CD4-positive, alpha-beta T cell treated with Interleukin-12 subunit alpha and Interleukin-12 subunit beta, for 1 hour (primary cell): ENCODE data around the gene MINDY4.

Source experiments
- DNase-seq: peaks from one replicate; pipeline ENCODE4 v3.0.0-alpha.2; 2020

Gene MINDY4

DNA sequence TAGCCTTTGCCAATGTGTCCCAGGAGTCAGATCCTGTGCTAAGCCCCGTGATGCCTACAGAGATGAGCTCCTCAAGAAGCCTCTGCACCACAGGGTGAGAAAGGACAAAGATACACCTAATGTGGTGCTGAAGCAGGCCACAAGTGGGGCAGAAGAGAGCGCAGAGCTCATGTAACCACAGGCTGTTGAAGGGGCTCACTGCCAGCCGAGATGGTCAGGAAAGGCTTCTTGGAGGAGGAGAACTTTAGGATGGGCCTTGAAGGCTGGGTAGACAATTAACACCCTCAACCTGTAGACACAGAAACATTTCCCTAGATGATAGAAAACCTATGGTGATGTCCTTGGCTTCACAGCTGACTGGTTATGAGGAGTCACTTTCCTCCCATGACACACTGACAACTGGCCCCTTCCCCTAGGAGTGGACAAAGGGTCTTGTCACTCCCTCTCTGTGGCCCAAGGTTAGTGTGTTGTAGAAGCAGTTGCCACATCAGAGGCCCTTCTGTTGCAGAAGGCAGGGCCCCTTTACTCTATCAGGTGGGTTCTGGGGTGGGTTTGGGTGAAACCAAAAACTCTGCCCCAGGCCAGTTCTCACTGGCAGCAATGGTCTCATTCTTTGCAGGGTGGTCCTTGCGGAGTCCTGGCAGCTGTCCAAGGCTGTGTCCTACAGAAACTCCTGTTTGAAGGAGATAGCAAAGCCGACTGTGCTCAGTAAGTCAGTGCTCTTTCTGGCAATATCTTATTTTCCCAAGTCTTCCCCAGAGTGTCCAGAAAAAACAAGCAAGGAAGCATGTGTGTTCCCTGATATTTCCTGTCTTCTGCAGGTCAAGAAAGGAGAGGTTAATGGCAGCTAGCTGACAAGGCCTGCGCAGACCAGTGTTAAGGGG, 69.2 kb downstream of the MINDY4 start:
- DNase-seq = no peak

- DNase-seq = no peak
Observed at GRCh38 chr7:30841025-30841735, 70.0 kb downstream of the MINDY4 start.

DNA sequence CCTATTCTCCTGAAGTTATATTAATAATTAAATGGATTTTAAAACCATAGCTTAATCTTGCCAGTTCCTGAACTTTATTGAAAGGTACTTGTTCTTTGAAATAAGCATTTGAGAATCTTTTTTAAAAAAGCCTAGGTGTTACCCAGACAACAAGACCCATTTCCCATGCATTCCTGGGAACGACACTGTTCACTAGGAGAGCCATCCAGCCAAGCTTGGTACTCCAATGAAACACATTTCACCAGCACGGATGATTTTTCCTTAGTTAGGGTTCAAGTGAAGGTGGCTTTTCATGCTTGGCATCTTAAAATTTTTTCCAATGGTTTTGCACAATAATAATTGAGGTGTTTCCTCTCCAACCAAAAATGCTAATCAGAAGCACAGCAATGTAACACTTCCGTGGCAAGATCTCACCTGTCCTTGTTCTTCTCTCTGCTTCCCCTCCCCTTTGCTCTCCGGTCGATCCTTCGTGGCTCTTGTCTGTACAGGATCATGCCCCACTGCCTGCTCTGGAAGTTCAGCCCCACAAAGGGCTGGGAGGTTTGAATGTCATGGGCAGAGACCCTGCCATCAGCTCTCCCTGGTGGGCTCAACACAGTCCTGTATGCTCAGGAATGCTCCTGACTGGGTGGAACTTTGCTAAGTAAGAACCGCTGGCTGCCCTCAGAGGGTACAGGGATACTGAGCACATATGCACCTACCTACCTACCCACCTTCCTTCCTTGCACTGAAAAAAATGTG, 70.8 kb downstream of the MINDY4 start:
- no peak for DNase-seq

DNA sequence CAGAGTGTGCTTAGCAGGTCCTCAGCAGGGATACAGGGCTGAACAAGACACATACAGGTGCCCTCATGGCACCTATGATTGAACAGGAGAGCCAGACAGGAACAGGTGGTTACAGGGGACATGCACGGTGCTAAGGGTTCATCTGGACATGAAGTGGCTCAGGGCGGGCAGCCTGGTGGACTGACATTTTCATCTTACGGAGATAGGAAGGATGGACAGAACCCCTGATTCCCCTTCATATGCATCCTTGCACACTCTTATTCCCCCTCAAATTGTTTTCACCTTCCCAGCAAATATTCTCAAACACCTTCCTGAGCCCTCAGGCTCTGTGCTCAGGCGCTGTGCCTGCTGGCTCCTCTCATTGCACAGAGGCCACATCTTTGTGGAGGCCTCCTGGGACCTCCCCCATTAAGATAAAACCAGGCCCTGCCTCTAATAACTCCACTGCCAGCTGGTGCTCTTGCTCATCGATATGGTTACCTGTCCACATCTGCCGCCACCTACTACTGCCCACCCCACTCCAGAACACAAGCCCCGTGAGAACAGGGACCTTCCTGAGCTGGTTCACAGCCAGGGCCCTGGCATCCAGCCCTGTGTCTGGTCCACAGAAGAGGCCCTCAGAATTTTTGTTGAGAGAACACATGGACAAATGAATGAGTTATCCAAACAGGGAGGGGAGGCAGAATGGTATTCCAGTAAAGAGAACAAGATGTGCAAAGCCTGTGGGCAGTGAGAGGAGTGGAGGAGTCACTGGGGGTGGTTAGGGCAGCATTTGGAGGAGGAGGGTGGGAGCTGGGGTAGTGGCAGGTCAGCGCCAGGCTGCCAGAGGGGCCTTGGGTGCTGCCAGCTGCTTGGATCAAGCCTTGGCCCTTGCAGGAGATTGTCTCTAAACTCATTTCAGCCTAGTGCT, 71.6 kb downstream of the MINDY4 start:
- DNase-seq = no peak

DNA sequence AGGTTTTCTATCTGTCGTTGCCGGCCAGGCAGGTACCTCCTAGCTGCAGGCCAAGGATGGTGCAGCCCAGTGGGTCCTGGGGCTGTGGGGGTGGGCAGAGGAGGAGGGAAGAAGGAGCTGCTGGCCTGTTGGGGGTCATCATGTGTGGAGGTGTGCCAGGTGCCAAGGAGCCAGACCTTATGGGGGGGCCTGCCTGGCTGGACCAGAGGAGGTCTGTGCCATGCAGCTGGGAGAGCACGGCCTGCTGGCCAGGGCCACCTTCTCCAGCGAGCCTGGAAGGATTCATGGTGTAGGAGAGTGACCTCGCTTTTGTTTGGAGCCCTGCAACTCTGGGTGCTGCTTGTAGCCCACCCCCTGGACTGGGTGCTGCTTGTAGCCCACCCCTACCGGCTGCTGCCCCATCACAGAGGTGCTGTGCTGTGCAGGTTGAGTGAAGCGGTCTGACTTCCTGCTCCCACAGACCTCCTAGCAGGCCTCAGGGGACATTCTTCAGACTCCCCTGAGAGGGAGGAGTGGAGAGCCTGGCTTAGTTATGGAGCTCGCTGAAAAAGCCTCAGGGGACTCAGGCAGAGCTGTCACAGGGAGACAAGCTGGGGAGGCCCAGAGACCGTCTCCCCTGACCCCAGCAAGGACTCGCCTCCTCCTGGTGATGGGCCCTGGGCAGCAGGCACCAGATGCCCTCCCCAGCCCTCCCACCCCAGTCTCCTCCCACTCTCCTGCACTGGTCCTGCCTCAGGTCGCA, 72.7 kb downstream of the MINDY4 start:
- DNase-seq = no peak

- DNase-seq = no peak
Observed at GRCh38 chr7:30844483-30844874, 73.3 kb downstream of the MINDY4 start.

DNA sequence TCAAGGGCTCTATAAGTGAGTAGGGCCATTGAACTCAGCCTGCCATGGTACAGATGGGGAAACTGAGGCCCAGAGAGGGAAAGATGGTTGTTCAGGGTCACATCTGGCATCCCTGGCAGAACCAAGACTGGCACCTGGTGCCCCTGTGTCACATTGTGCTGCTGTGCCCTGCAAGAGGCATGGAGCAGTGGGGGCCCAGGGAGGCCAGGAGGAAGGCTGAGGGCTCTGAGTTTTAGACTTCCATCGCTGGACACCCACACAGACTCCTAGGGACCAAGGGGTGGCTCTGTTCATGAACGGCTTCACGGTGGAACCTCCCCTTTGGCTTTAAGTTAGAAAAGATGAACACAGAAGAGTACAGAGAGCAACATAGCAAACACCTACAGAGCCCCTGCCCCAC, 73.7 kb downstream of the MINDY4 start:
- no peak for DNase-seq

DNA sequence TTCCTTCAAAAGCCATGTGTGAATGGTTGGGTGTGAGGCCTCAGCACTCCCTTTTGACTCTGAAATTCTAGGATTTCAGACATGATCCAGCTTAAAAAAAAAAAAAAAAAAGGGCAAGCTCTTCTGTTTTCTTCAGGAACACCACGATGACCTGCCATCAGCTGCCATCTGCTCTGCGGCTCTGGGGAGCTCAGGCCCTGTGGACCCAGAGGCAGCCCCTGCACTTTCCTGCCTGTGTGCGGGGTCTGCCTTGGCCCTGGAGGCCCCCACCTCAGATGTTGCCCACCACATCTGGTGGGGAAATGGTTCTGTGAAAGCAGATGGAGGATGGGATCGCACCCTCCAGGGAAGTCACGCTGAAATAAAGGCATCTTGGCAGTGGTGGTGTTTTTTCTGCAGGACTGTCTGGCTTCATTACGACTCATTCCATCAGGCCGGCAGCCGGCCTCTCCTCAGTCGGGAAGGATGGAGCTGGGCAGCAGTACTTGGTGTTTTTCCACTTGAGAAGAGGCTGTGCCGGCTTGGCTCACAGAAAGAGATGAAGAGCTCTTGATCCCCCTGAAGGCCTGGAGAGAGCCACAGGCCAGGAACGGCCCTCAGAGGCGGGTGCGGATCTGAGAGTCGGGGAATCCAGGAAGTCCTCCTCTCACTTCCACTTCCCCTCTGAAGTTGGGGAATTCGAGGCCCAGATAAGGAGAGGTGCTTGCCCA, 74.4 kb downstream of the MINDY4 start:
- no peak for DNase-seq

DNA sequence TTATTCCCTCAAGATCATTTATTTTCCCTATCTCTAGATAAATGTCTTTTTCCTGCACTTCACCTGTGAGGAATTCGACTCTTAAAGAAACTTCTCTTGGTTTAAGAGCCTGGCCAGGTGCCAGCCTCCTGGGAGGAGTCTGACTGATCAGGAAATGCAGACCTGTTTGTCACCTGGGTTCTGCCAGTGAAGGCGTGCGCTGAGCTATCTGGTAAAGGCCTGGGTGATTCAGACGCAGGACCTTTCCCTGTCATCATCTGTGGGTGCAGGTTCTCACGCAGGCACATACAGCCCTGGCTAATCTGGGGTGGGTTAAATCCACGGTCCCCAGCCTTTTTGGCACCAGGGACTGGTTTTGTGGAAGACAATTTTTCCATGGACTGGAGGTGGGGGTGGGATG, 75.2 kb downstream of the MINDY4 start:
- DNase-seq = no peak

DNA sequence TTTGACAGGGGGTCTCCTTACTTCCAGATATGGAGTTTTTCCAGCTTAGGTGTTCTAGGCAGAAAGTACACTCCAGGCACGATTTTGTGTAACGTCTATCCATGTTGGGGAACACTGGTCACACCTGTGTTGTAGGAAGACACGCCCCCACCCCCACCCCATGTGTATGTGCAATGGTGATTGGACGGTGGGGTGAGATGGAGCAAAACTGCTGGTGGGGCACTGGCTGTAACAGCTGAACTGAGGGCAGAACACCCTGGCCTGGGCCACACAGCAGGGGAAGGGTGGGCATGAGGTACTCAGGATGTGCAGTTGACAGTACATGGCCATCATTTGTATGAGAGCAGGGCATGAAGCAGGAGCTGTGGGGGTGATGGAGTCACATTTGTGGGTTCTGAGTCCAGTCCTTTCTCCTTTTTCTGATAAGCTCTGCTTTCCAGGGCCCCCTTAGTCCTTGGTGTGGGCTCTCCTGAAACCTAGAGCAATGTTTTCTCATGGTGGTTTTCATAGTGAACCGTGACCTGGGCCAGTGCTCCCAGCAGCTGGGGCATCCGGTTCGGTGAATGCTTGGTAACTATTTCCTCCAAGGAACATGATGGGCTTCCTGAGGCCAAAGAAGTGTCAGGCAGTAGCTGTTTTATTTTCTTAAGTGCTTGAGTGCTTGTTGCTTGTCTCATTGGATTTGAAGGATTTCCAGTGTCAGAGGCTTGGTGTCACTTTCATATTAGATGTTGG, 77.1 kb downstream of the MINDY4 start:
- no peak for DNase-seq

- DNase-seq = no peak
Observed at GRCh38 chr7:30849565-30849964, 78.3 kb downstream of the MINDY4 start.

- no peak for DNase-seq
Observed at GRCh38 chr7:30850426-30850825, 79.2 kb downstream of the MINDY4 start.

DNA sequence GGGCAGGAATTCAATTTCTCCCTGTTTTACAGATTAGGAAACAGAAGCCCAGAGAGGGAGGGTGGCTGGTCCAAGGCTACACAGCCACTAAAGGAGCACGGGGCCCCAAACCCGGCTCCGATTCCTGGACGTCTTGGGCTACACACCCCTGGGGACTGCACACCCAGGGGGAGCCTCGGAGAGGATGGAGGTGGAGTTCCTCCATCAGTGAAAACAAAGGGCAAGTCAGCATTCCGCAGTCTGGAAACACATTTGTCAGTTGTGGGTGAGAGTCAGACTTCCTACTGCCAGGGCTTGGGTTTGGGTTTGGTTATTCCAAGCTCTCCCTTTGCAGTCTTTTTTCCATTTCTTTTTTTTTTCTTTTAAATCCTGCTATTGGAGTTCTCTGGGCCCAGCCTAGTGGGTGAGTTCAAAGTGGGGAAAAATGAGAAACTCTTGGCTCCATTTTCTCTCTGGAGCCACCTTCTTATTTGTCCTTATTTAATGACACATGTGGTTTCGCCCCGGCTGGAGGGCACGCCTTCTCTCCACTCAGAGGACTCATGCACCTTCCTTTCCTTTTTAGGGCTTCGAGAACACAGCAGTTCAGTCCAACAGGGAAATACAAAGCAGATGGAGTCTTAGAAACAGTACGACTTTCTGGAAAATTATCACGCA, 80.6 kb downstream of the MINDY4 start:
- DNase-seq = no peak

GRCh38 chr7:30852308-30852684, 81.1 kb downstream of the MINDY4 start:
- no peak for DNase-seq

GRCh38 chr7:30852744-30853288, 81.6 kb downstream of the MINDY4 start:
- DNase-seq = no peak

GRCh38 chr7:30853576-30853975, 82.4 kb downstream of the MINDY4 start:
- no peak for DNase-seq

- no peak for DNase-seq
Observed at GRCh38 chr7:30855936-30856335, 84.7 kb downstream of the MINDY4 start.

GRCh38 chr7:30858576-30858975, 87.4 kb downstream of the MINDY4 start:
- no peak for DNase-seq

- no peak for DNase-seq
Observed at GRCh38 chr7:30859202-30859939, 88.2 kb downstream of the MINDY4 start.
